ENCODE measurements around the gene CRIM1.

GRCh38 chr2:36479406-36479805 lies 123.8 kb downstream of the CRIM1 start:
- TF ChIP-seq CTCF (conservative IDR thresholded peaks at IDR 0.05) = no peak
- TF ChIP-seq EZH2 (IDR thresholded peaks at IDR 0.05; ENCODE audit: low read depth) = no peak

Measured in PC-9 (cell line).